ENCODE measurements around the gene PARVB.
A peak's percentile ranks its signal among the peaks of the same experiment; 100 is the strongest.

- TF ChIP-seq CTCF (conservative IDR thresholded peaks at IDR 0.05; ENCODE audit: low read depth, low read length) (peak; percentile 78), EZH2phosphoT487 (IDR thresholded peaks at IDR 0.05; ENCODE audit: borderline replicate concordance, low read length) (no peak), EZH2 (IDR thresholded peaks at IDR 0.05; ENCODE audit: low read length, unreplicated experiment) (no peak)
Measured at GRCh38 chr22:44080936-44081861, 57.1 kb downstream of the PARVB start.

All from PC-3 (cell line).